Hindlimb muscle (tissue), 1 donor: ENCODE measurements around the gene KCTD3. TPM values are rescaled to one million over a fixed set of nuclear protein-coding genes. Genes with fewer than 3 reads are reported as not detected.

Experiments used
- DNase-seq: peaks from one replicate; pipeline ENCODE4 v3.0.0-alpha.2; 2013
- polyA plus RNA-seq: library from polyadenylated mRNA; unstranded; fragments of 120-200 nt; gene quantifications from one replicate; pipeline ENCODE4 v1.2.1, GENCODE V29; 2013; ENCODE audit not compliant: insufficient read length

The KCTD3 gene
- polyA plus RNA-seq, 1 donor = 41.4 TPM

GRCh38 chr1:215606564-215607168, 39.6 kb downstream of the KCTD3 start:
- DNase-seq = no peak

- DNase-seq = no peak
Measured at GRCh38 chr1:215607412-215607811, 40.3 kb downstream of the KCTD3 start.

GRCh38 chr1:215608646-215609045, 41.5 kb downstream of the KCTD3 start:
- no peak for DNase-seq

- DNase-seq = no peak
Measured at GRCh38 chr1:215612391-215612790, 45.3 kb downstream of the KCTD3 start.

- no peak for DNase-seq
Measured at GRCh38 chr1:215617979-215618378, 50.9 kb downstream of the KCTD3 start.

- DNase-seq = no peak
Measured at GRCh38 chr1:215623162-215623561, 56.1 kb downstream of the KCTD3 start.

GRCh38 chr1:215625949-215626348, 58.8 kb downstream of the KCTD3 start:
- no peak for DNase-seq

GRCh38 chr1:215631040-215631439, 63.9 kb downstream of the KCTD3 start:
- DNase-seq = no peak

- no peak for DNase-seq
Measured at GRCh38 chr1:215631489-215631888, 64.4 kb downstream of the KCTD3 start.

GRCh38 chr1:215635827-215636226, 68.7 kb downstream of the KCTD3 start:
- DNase-seq = no peak

- peak; percentile 19 for DNase-seq
Measured at GRCh38 chr1:215636258-215636965, 69.3 kb downstream of the KCTD3 start.

- peak; percentile 46 for DNase-seq
Measured at GRCh38 chr1:215637041-215637573, 70.0 kb downstream of the KCTD3 start.

- no peak for DNase-seq
Measured at GRCh38 chr1:215640429-215641148, 73.5 kb downstream of the KCTD3 start.

GRCh38 chr1:215643592-215644321, 76.7 kb downstream of the KCTD3 start:
- no peak for DNase-seq

GRCh38 chr1:215645182-215645581, 78.1 kb downstream of the KCTD3 start:
- no peak for DNase-seq

- no peak for DNase-seq
Measured at GRCh38 chr1:215645861-215646260, 78.8 kb downstream of the KCTD3 start.

GRCh38 chr1:215647738-215648137, 80.6 kb downstream of the KCTD3 start:
- no peak for DNase-seq

- no peak for DNase-seq
Measured at GRCh38 chr1:215648957-215649356, 81.9 kb downstream of the KCTD3 start.

- no peak for DNase-seq
Measured at GRCh38 chr1:215650446-215651149, 83.5 kb downstream of the KCTD3 start.

GRCh38 chr1:215651867-215652266, 84.8 kb downstream of the KCTD3 start:
- no peak for DNase-seq

GRCh38 chr1:215652371-215652770, 85.3 kb downstream of the KCTD3 start:
- no peak for DNase-seq

- DNase-seq = no peak
Measured at GRCh38 chr1:215657047-215657446, 89.9 kb downstream of the KCTD3 start.
